ENCODE data around the gene NFKBIB. TPM values are rescaled to one million over a fixed set of nuclear protein-coding genes. Genes with fewer than 3 reads are reported as not detected.
A peak's percentile ranks its signal among the peaks of the same experiment; 100 is the strongest.
"Not testable (repeated sequence)": the region's sequence is repeated elsewhere in the genome, so short reads cannot be mapped to it uniquely, and the experiment has no call there.

Gene NFKBIB
- total RNA-seq, 1 experiment from 2014 or later: 29.7 TPM

GRCh38 chr19:38920602-38921419 lies 21.0 kb downstream of the NFKBIB start:
- Histone ChIP-seq H3K27ac (no peak overlapping the region; the same call in 1 of the 2 replicates), H3K4me3 (no peak overlapping the region)
- no peak for DNase-seq

GRCh38 chr19:38921420-38922274 lies 21.9 kb downstream of the NFKBIB start:
- H3K27me3 ChIP-seq: no peaks in the 10 kb centered on the region
- no peak overlapping the region for H3K4me3 ChIP-seq
- H3K9me3 ChIP-seq (replicated peaks): no peaks in the 10 kb centered on the region
- H3K4me1 ChIP-seq: peaks cover 19% of the 10 kb centered on the region
- DNase-seq: no peak
- H3K27ac ChIP-seq: no peak overlapping the region
- peaks cover 17% of the 10 kb centered on the region for H3K36me3 ChIP-seq

More at GRCh38 chr19:38920602-38921419, 21.0 kb downstream of the NFKBIB start:
- Histone ChIP-seq H3K4me1 (peaks cover 19% of the 10 kb centered on the region), H3K36me3 (peaks cover 17% of the 10 kb centered on the region), H3K9me3 (replicated peaks) (no peaks in the 10 kb centered on the region), H3K27me3 (no peaks in the 10 kb centered on the region)

DNA sequence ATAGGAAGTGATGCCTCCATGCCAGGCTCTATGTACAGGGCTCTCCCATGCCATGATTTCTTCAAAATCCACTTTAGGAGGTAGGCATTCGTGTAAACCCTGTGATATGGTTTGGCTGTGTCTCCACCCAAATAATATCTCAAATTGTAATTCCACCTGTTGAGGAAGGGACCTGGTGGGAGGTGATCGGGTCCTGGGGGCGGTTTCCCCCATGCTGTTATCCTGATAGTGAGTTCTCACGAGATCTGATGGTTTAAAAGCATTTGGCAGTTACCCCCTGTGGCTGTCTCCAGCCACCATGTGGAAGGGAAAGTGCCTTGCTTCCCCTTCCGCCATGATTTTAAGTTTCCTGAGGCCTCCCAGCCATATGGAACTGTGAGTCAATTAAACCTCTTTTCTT lies 22.7 kb downstream of the NFKBIB start:
- Histone ChIP-seq H3K9me3 (replicated peaks) (no peaks in the 10 kb centered on the region), H3K4me3 (no peak overlapping the region), H3K27ac (no peak overlapping the region), H3K4me1 (peaks cover 17% of the 10 kb centered on the region), H3K27me3 (no peaks in the 10 kb centered on the region), H3K36me3 (peaks cover 17% of the 10 kb centered on the region)
- no peak for DNase-seq

DNA sequence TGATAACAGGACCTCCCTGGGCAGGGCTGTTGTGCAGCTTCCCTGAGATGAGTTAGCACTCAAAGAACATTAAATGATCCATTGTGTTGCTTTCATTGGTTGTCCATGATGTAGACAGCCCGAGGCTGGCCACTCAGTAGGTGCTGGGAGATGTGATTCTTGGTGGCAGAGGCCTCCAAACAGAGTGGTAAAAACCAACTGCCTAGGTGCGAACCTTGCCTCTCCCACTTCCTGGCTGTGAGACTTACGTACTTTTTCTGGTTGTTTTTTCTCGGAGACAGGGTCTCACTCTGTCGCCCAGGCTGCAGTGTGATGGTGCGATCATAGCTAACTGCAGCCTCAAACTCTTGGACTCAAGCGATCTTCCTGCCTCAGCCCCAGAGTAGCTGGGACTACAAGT lies 24.6 kb downstream of the NFKBIB start:
- Histone ChIP-seq H3K27ac (no peak overlapping the region), H3K27me3 (no peaks in the 10 kb centered on the region), H3K9me3 (replicated peaks) (no peaks in the 10 kb centered on the region), H3K4me3 (no peak overlapping the region), H3K36me3 (peaks cover 17% of the 10 kb centered on the region), H3K4me1 (peaks cover 8% of the 10 kb centered on the region)
- no peak for DNase-seq

- Histone ChIP-seq H3K27me3 (no peaks in the 10 kb centered on the region), H3K27ac (no peak overlapping the region), H3K4me3 (no peak overlapping the region), H3K36me3 (peaks cover 28% of the 10 kb centered on the region), H3K4me1 (no peaks in the 10 kb centered on the region), H3K9me3 (replicated peaks) (no peaks in the 10 kb centered on the region)
- no peak for DNase-seq
Observed at GRCh38 chr19:38928391-38929001, 28.7 kb downstream of the NFKBIB start.

DNA sequence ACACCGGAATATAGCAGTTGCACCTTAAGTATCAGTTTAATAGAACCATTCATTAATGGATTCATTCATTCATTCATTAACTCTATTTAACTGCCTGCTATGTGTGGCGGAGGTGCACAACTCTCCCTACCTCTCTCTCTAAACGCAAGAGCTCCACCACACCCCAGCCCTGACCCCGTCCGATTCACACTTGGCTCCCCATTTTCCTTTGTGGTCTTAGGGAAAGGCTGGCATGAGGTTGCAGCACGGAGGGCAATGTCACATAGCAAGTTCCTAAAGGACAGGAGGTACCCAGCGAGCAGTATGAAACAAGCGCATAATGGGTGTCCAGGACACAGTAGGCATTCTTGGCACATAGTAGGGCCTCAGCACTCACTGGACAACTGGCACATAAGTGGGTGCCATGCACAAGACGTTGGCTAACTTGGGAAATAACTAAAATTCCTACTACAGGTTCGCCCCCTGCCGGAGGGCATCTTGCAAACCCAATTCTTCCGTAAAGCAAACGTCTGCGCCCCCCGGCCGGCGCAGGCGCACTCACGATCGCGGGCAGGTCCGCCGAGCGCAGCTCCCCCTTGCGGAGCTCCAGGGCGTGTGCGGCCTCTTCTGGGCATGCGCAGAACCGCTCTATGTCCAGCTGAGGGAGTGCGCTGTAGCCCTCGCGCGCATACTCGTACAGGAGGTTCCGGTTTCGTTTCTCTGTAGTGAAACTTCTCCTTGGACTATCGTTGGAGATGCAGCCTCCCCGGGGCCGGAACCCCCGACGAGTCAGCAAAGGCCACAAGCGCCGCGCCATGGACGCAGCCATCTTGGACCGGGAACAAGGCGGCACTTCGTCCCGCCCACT lies 30.4 kb downstream of the NFKBIB start, which contains the start of gene SARS2:
TSS of gene SARS2 (minus strand) at position 835 of the 847 bp plus-strand sequence. CDS start at position 808, 27 bp downstream.
- H3K4me3 ChIP-seq: peak within 1 kb of the TSS; percentile 71
- H3K27me3 ChIP-seq: no peaks in the 10 kb centered on the region
- DNase-seq: peak; percentile 94 to 97
- H3K4me1 ChIP-seq: no peaks in the 10 kb centered on the region
- H3K36me3 ChIP-seq: peaks cover 21% of the 10 kb centered on the region
- H3K9me3 ChIP-seq (replicated peaks): no peaks in the 10 kb centered on the region; the same call in 1 of the 2 replicates
- H3K27ac ChIP-seq: peak within 1 kb of the TSS; percentile 88

DNA sequence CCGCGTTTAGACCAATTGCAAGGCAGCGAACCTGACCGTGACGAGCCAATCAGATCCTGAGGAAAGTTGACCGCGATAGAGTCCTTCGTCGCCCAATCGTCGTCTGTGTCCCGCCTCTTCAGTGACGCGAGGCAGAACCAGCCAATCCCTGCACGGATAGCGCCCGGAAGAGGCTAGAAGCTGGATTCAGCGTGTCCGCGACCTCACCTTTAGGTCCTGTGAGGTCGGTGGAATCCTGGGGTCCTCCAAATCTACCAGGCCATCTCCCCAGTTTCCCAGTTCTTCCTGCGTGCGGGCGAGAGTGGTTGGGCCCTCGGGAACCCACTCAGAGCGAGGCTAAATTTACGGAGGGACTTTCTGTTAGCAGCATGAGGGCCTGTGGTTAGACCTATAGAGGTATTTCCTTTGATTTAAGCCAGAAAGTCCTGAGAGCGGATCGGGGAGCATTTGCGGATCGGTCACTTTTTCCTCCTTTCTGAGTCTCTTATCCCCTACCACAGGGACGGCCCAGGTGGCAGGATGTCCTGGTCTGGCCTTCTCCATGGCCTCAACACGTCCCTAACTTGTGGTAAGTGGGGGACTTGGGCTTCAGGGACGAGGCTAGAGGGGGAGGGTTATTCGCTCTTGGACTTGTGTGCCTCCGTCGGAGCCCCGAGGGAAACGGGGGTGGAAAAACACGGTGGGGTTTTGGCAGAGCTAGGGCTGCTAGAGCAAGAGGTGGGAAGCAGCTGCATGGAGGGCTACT lies 31.2 kb downstream of the NFKBIB start, which contains the start of gene MRPS12:
TSS of gene MRPS12 (plus strand) at position 169 of the 745 bp plus-strand sequence. CDS start at position 520, 351 bp downstream.
- Histone ChIP-seq H3K36me3 (peaks cover 15% of the 10 kb centered on the region), H3K9me3 (replicated peaks) (peaks cover 4% of the 10 kb centered on the region; the same call in 1 of the 2 replicates), H3K27ac (peak within 1 kb of the TSS; percentile 88), H3K27me3 (no peaks in the 10 kb centered on the region), H3K4me1 (no peaks in the 10 kb centered on the region), H3K4me3 (peak within 1 kb of the TSS; percentile 71)
- peak; percentile 99 to 100 for DNase-seq

- Histone ChIP-seq H3K36me3 (peaks cover 15% of the 10 kb centered on the region), H3K4me1 (no peaks in the 10 kb centered on the region), H3K27ac (peak overlapping the region; percentile 88), H3K9me3 (replicated peaks) (peaks cover 4% of the 10 kb centered on the region; the same call in 1 of the 2 replicates), H3K4me3 (peak overlapping the region; percentile 71), H3K27me3 (no peaks in the 10 kb centered on the region)
- DNase-seq: no peak
Observed at GRCh38 chr19:38931521-38931793, 31.7 kb downstream of the NFKBIB start.

DNA sequence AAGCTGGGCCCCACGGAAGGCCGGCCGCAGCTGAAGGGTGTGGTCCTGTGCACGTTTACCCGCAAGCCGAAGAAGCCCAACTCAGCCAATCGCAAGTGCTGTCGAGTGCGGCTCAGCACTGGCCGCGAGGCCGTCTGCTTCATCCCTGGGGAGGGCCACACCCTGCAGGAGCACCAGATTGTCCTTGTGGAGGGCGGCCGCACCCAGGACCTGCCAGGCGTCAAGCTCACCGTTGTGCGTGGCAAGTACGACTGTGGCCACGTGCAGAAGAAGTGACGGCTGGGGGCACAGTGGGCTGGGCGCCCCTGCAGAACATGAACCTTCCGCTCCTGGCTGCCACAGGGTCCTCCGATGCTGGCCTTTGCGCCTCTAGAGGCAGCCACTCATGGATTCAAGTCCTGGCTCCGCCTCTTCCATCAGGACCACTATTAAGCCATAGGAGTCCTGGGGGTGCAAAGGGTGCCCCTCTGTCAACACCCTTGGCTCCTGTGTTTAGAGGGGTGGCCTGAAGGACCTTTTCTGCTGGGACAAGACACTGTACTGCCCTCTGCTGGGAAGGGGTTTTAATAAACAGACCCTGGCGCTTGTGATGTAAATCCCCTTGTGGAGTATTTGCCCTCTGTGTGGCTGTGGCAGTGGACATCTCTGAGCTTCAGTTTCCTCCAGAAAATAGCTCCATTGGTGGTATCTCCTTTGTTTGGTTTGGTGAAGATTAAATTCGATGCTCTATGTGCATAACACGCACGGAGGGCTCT lies 32.8 kb downstream of the NFKBIB start:
- Histone ChIP-seq H3K36me3 (peaks cover 15% of the 10 kb centered on the region), H3K4me3 (no peak overlapping the region), H3K4me1 (no peaks in the 10 kb centered on the region), H3K27ac (no peak overlapping the region), H3K9me3 (replicated peaks) (peaks cover 4% of the 10 kb centered on the region; the same call in 1 of the 2 replicates), H3K27me3 (no peaks in the 10 kb centered on the region)
- peak; percentile 49 to 67 for DNase-seq

DNA sequence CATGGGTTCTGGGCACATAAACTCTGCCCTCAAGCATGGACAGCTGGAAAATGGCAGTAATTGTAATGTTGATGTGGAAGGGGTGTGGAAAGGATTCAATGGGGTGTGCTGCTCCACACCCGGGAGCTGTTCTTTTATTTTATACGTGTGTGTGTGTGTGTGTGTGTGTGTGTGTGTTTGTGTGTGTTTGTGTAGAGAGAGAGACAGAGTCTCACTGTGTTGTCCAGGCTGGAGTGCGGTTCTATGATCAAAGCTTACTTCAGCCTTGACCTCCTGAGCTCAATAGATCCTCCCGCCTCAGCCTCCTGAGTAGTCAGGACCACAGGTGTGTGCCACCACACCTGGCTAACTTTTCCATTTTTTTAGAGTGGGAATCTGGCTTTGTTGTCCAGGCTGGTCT lies 33.8 kb downstream of the NFKBIB start:
- no peak for DNase-seq
- Histone ChIP-seq H3K27ac (no peak overlapping the region), H3K4me3 (no peak overlapping the region), H3K27me3 (no peaks in the 10 kb centered on the region), H3K9me3 (replicated peaks) (peaks cover 4% of the 10 kb centered on the region; the same call in 1 of the 2 replicates), H3K4me1 (no peaks in the 10 kb centered on the region), H3K36me3 (peaks cover 15% of the 10 kb centered on the region)

DNA sequence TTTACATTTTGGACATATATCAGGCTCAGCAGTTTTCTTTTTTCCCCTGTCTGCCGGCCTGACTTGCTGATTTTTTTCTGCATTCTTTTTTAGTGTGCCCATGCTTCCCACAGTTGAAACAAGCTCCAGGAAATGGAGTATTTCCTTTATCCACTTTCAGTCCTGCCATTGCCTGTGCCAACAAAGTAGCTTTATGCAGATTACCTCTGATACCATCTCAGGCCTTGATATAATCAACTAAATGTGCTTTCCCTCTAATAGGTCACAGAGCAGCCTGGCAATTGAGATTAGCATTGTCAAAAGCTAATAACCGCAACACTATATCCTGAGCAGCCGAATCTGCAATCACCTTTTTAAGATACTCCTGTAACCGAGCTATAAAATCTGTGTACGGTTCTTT lies 40.2 kb downstream of the NFKBIB start:
- no peak for DNase-seq
- Histone ChIP-seq H3K36me3 (no peaks in the 10 kb centered on the region), H3K27ac (no peak overlapping the region), H3K27me3 (no peaks in the 10 kb centered on the region), H3K9me3 (replicated peaks) (peaks cover 4% of the 10 kb centered on the region; the same call in 1 of the 2 replicates), H3K4me1 (no peaks in the 10 kb centered on the region), H3K4me3 (no peak overlapping the region)

- H3K36me3 ChIP-seq; H3K27ac ChIP-seq; H3K9me3 ChIP-seq (replicated peaks); H3K4me1 ChIP-seq; H3K4me3 ChIP-seq; DNase-seq; H3K27me3 ChIP-seq: not testable (repeated sequence)
Observed at GRCh38 chr19:38941466-38941865, 41.7 kb downstream of the NFKBIB start.

DNA sequence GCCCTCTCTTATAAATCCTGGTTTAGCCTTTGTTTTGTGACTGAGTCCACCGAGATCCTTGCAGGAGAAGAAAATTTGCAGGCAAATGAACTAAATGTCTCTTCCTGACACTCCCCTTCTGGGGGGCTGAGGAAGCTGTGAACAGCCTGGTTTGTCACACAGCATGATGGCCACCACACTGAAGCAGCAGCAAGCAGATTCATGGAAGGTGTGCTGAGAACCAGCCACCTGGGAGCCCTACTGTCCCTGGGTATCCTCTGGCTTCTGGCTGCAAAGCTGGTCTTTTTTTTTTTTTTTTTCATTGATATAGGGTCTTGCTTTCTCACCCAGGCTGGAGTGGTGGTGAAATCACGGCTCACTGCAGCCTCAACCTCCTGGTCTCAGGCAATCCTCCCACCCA lies 42.2 kb downstream of the NFKBIB start:
- Histone ChIP-seq H3K4me1 (no peaks in the 10 kb centered on the region), H3K9me3 (replicated peaks) (no peaks in the 10 kb centered on the region), H3K27ac (no peak overlapping the region), H3K4me3 (no peak overlapping the region), H3K36me3 (no peaks in the 10 kb centered on the region), H3K27me3 (no peaks in the 10 kb centered on the region)
- DNase-seq: no peak
